Fibroblast of the conjunctiva (primary cell): ENCODE measurements around the gene PHF20.
"Not testable (repeated sequence)": the region's sequence is repeated elsewhere in the genome, so short reads cannot be mapped to it uniquely, and the experiment has no call there.

Source experiments
- DNase-seq: peaks from one replicate; pipeline ENCODE4 v3.0.0-alpha.2; 2010; ENCODE audit warnings: low read depth

Gene PHF20

GRCh38 chr20:35975576-35976373, 204.0 kb downstream of the PHF20 start:
- DNase-seq, result no peak

GRCh38 chr20:35978041-35978513, 206.3 kb downstream of the PHF20 start:
- DNase-seq, result no peak

GRCh38 chr20:35979544-35979943, 207.7 kb downstream of the PHF20 start:
- no peak for DNase-seq

- no peak for DNase-seq
These were observed 210.2 kb downstream of the PHF20 start for GRCh38 chr20:35981969-35982368.

GRCh38 chr20:35984382-35984781, 212.6 kb downstream of the PHF20 start:
- no peak for DNase-seq

GRCh38 chr20:35985806-35986205, 214.0 kb downstream of the PHF20 start:
- DNase-seq, result no peak

GRCh38 chr20:35988910-35989463, 217.2 kb downstream of the PHF20 start:
- no peak for DNase-seq

- DNase-seq, result peak; percentile 20
These were observed 219.4 kb downstream of the PHF20 start for GRCh38 chr20:35991142-35991771.

- DNase-seq, result peak; percentile 26
These were observed 221.0 kb downstream of the PHF20 start for GRCh38 chr20:35992713-35993335.

- DNase-seq, result peak; percentile 68
These were observed 223.2 kb downstream of the PHF20 start for GRCh38 chr20:35994994-35995453.

GRCh38 chr20:35996492-35996891, 224.7 kb downstream of the PHF20 start:
- DNase-seq, result not testable (repeated sequence)
